AG04450 (cell line): ENCODE data around the gene NUP210L. TPM values are rescaled to one million over a fixed set of nuclear protein-coding genes. Genes with fewer than 3 reads are reported as not detected.
"Not testable (repeated sequence)": the region's sequence is repeated elsewhere in the genome, so short reads cannot be mapped to it uniquely, and the experiment has no call there.

Experiments used
- CTCF ChIA-PET: fragments of 300-600, 350-600 bp; formaldehyde crosslinking; extraction: SDS; loops from one replicate; lab custom pipeline; 2022; ENCODE audit warnings: antibody characterized with exemption, inconsistent platforms; lab: Charles Lee
- POLR2A ChIA-PET: fragments of 350-600 bp; formaldehyde crosslinking; extraction: SDS; loops from one replicate; lab custom pipeline; 2021; ENCODE audit warnings: antibody characterized with exemption, inconsistent platforms; lab: Yijun Ruan, JAX
- DNase-seq: peaks from one replicate; pipeline ENCODE4 v3.0.0-alpha.2; 2011; ENCODE audit warnings: low read depth, low spot score
- H3K27ac ChIP-seq: one replicate; pipeline ENCODE4 v1.5.1; 2012; ENCODE audit warnings: low read depth, low read length, control low read depth
- H3K27me3 ChIP-seq: one replicate; pipeline ENCODE4 v1.6.0; 2012; ENCODE audit warnings: low read length; ENCODE audit not compliant: control insufficient read depth, insufficient read depth
- H3K4me3 ChIP-seq: 2 replicates; pipeline ENCODE4 v1.5.1; 2011; ENCODE audit warnings: mild to moderate bottlenecking, low read depth, low read length, control low read depth
- H3K9me3 ChIP-seq: 2 replicates; pipeline ENCODE4 v1.5.1; 2012; ENCODE audit warnings: low read length; ENCODE audit not compliant: control insufficient read depth, insufficient read depth
- polyA plus RNA-seq: library from polyadenylated mRNA; depleted of rRNA; stranded (reverse); fragments of >200 nt; gene quantifications from 2 replicates; pipeline ENCODE4 v1.2.3, GENCODE V29; 2011
- TF ChIP-seq, protein P1 (sequence below): IDR thresholded peaks from 2 replicates; pipeline ENCODE4 v1.5.1; 2011; ENCODE audit warnings: low read depth, low read length, control low read depth, inconsistent platforms

NUP210L gene
- polyA plus RNA-seq, 1 experiment = not detected

DNA sequence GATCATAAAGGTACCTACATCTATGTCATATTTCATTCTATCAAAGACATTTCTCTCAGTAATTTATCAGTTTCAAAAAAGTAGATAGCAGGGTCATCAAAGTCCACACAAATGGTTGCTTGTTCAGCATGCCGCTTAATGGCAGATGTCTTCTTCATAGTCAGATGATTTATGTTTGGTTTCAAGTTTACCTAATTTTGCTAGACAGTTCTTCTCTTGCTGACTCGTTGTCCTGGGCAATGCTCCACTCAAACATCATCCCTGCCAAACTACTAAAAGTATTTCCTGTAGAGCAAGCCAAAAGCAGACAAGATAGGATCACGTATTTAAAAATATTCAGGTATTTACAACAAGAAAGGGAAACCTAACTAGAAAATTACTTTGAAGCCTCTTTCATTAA lies 13.6 kb downstream of the NUP210L start:
- POLR2A ChIA-PET = no interaction called here

DNA sequence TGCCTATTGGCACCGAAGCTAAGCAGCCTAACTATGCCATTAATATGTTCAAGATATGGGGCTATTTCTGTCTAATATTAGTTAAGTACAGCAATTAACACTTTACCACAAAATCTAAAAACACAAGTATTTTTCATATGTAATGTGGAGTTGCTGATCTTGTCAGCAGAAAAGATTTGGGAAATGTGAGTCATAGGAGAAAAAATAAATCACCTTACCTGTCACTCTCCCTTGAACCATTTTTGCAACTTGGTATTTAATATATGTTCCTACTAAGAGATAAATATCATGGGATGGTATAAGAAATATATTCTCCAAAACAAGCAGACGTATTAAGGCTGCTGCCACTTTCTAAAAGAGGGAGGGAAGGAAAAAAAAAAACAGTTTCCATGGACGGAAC lies 17.0 kb downstream of the NUP210L start:
- POLR2A ChIA-PET = no interaction called here
- Histone ChIP-seq H3K27me3 (no peaks in the 10 kb centered on the region), H3K9me3 (no peaks in the 10 kb centered on the region), H3K4me3 (no peak overlapping the region), H3K27ac (no peak overlapping the region)
- TF ChIP-seq, protein P1, sequence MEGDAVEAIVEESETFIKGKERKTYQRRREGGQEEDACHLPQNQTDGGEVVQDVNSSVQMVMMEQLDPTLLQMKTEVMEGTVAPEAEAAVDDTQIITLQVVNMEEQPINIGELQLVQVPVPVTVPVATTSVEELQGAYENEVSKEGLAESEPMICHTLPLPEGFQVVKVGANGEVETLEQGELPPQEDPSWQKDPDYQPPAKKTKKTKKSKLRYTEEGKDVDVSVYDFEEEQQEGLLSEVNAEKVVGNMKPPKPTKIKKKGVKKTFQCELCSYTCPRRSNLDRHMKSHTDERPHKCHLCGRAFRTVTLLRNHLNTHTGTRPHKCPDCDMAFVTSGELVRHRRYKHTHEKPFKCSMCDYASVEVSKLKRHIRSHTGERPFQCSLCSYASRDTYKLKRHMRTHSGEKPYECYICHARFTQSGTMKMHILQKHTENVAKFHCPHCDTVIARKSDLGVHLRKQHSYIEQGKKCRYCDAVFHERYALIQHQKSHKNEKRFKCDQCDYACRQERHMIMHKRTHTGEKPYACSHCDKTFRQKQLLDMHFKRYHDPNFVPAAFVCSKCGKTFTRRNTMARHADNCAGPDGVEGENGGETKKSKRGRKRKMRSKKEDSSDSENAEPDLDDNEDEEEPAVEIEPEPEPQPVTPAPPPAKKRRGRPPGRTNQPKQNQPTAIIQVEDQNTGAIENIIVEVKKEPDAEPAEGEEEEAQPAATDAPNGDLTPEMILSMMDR = no peak
- CTCF ChIA-PET = no interaction called here
- no peak for DNase-seq

More for the DNA sequence above, 13.6 kb downstream of the NUP210L start:
- H3K4me3 ChIP-seq = no peak overlapping the region
- H3K27me3 ChIP-seq = no peaks in the 10 kb centered on the region
- TF ChIP-seq, protein P1 = no peak
- no peaks in the 10 kb centered on the region for H3K9me3 ChIP-seq
- CTCF ChIA-PET = no interaction called here
- DNase-seq = no peak
- H3K27ac ChIP-seq = no peak overlapping the region

DNA sequence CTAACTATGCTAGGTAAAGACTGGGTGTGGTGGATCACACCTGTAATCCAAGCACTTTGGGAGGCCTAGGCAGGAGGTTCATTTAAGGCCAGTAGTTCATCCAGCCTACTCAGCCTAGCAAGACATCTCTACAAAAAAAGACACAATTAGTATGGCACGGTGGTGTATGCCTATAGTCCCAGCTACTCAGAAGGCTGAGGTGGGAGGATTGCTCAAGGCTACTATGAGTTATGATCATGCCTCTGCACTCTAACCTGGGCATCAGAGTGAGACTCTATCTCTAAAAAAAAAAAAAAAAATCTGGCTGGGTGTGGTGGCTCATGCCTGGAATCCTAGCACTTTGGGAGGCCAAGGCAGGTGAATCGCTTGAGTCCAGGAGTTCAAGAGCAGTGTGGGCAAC lies 21.6 kb downstream of the NUP210L start:
- no peak for DNase-seq
- POLR2A ChIA-PET = no interaction called here
- H3K27ac ChIP-seq = no peak overlapping the region
- H3K4me3 ChIP-seq = no peak overlapping the region
- CTCF ChIA-PET = interaction anchor here (0.7 kb wide), 1 partner anchor 111 kb away, joined by 3 read pairs; no protein-coding TSS in a partner anchor
- TF ChIP-seq, protein P1 = no peak
- no peaks in the 10 kb centered on the region for H3K27me3 ChIP-seq
- H3K9me3 ChIP-seq = no peaks in the 10 kb centered on the region

DNA sequence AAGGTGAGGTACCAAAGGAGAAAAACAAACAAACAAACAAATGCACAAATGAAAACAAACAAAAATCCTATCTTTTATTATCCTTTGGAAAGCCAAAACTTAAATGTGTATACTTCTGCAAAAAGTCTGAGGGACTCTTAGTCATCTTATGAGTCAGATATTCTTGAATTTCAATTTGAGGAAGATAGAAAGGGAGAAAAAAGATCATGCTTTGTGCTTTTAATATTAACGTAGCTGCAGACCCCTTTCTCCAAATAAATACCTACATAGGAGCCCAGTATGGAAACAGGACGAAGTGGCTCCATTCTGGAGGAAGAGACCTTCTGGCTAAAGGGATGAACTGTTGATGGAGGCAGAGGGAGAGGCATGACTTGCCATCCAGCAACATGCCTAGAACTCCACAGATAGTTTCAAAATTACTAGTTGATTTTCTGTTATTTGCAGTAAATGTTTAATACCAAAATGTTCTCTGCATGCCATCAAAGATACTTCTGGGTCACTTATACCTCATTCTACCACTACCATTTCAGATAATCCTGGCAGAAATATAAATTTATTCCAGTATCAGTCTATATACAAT lies 25.4 kb downstream of the NUP210L start:
- POLR2A ChIA-PET = no interaction called here
- CTCF ChIA-PET = interaction anchor here (0.6 to 1.3 kb wide), 2 partner anchors 16 to 118 kb away, joined by 3 to 9 read pairs; no protein-coding TSS in a partner anchor

DNA sequence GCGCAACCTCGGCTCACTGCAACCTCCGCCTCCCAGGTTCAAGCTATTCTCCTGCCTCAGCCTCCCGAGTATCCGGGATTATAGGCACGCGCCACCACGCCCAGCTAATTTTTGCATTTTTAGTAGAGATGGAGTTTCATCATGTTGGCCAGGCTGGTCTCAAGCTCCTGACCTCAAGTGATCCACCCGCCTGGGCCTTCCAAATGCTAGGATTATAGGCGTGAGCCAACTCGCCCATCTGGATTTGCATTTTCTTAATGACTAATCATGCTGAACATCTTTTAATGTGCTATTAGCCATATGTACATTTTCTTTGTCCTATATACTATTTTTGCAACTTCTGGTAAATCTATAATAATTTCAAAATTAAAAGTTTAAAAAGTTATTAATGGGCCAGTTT lies 31.7 kb downstream of the NUP210L start:
- H3K27me3 ChIP-seq, H3K27ac ChIP-seq, DNase-seq, H3K9me3 ChIP-seq, H3K4me3 ChIP-seq, POLR2A ChIA-PET: not testable (repeated sequence)
- CTCF ChIA-PET = interaction anchor here (0.7 kb wide), 1 partner anchor 22 kb away, joined by 3 read pairs; no protein-coding TSS in a partner anchor

More for the DNA sequence above, 25.4 kb downstream of the NUP210L start:
- Histone ChIP-seq H3K4me3 (no peak overlapping the region), H3K27me3 (no peaks in the 10 kb centered on the region), H3K27ac (no peak overlapping the region), H3K9me3 (no peaks in the 10 kb centered on the region)
- TF ChIP-seq, protein P1 = no peak
- DNase-seq = no peak
